ENCODE measurements around the gene WDR72.

The WDR72 gene

DNA sequence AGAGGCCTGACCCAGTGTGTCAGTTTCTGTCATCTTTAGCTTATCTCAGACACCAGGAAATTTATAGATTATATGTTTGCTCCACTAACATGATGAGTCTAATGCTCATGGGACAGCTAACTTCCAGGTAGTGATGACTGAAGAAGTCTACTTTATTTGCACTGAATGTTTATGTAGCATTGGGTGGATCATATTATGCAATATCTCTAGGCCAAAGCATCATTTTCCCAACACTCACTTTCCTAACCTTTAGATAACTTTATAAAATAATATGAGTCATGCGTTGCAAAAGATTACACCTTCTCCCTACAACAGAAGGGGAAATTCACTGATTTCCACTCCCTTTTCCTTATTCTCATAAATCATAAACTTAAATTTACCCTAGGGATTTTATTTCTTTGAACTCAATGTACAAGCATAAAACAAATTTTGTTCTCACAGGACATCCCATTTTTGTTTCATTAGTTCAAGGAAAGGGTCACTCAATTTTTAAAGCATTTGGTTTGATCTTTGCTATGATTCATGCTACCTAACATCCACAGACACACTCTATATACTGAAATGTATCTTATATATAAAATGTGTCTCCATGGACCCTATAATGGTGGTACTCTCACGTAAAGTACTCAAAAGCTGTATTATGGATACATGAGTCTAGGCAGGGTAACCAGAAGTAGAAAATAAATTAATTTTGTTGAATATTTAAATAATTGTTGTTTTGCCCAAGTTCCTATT is 225.2 kb downstream of the WDR72 start:
- no peak for DNase-seq (ENCODE audit: low spot score)

DNA sequence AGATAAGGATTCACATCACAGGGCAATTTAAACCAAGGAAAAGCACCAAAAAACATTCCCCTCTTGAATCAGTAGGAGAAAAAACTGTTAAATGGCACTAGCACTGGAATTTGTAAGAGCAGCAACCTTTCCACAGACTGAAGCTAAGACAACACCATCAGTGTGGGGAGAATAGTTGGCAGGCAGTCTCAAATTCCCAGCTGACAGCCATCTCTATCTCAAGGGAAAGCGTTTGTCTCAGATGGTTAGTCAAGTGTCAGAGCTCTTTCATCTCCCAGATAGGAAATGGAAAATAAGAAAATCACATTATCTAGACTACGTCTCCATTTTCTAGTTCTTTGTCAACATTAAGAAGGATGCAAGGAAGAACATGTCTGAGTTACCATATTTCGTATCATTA is 228.7 kb downstream of the WDR72 start:
- DNase-seq (ENCODE audit: low spot score) = no peak

- no peak for DNase-seq (ENCODE audit: low spot score)
Observed at GRCh38 chr15:53527996-53528395, 231.5 kb downstream of the WDR72 start.

DNA sequence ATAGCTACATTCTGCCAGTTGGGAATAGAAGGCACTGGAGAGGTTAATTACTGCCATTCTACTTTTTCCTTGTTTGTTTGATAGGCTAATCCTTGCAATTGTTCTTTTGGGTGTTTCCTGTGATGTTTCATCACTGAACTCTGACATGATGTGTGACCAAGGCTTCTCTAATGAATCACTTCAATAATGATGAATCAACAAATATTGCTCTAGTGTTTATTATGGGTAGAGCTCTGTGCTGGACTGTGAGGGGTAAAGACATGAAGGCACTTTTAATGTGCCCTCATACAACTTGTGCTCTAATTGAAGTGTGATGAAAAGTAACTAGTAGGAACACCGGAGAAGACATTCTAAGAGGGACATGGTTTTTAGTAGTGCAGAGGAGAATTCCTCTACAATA is 233.6 kb downstream of the WDR72 start:
- peak; percentile 8 for DNase-seq (ENCODE audit: low spot score)

GRCh38 chr15:53522991-53523390 is 236.5 kb downstream of the WDR72 start:
- no peak for DNase-seq (ENCODE audit: low spot score)

- DNase-seq (ENCODE audit: low spot score) = no peak
Observed at GRCh38 chr15:53520996-53521395, 238.5 kb downstream of the WDR72 start.

- no peak for DNase-seq (ENCODE audit: low spot score)
Observed at GRCh38 chr15:53513431-53513830, 246.0 kb downstream of the WDR72 start.

DNA sequence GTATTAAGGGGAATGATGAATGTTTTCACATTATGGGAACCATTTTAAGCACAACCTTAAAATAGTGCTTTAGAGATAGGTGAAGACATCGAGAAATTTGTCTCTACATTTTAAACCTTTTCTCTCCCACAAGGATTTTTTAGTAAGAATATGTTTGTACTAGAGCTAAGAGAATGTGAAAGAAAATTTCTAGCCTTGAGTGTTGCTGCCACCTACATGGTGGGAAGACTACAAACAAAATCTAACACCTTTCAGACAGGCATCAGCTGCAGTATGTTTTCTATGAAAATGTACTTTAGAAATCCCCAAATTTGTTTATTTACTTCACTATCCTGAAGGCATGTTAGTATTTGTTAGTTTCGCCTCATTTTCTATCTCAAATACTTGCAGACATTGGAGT is 247.4 kb downstream of the WDR72 start:
- DNase-seq (ENCODE audit: low spot score) = no peak

GRCh38 chr15:53511175-53511574 is 248.3 kb downstream of the WDR72 start:
- DNase-seq (ENCODE audit: low spot score) = no peak

DNA sequence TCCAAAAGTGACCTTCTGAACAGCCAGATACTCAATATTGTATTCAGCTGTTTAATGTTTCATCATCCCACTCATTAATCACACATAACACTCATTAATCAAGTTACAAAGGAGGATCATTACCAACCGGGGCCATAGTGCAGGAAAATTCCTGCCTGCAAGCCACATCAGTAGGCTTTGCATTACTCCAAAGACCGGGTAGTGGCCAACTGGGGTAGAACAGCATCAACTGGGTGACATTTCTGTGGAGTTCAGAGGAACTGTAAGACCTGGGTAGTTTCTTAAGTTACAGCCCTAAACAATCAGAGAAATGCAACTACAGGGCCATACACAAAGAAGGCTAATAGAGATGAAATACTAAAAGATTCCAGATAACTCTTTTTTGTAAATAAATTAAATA is 253.1 kb downstream of the WDR72 start:
- peak; percentile 11 for DNase-seq (ENCODE audit: low spot score)

DNA sequence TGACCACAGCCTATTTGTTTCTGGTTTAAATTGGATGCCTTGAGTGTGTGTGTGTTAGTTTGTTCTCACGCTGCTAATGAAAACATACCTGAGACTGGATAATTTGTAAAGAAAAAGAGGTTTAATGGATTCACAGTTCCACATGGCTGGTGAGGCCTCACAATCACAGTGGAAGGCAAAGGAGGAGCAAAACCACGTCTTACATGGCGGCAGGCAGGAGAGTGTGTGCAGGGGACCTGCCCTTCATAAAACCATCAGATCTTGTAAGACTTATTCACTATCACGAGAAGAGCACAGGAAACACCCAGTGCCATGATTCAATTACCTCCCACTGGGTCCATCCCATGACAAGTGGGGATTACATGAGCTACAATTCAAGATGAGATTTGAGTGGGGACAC is 260.5 kb downstream of the WDR72 start:
- no peak for DNase-seq (ENCODE audit: low spot score)

DNA sequence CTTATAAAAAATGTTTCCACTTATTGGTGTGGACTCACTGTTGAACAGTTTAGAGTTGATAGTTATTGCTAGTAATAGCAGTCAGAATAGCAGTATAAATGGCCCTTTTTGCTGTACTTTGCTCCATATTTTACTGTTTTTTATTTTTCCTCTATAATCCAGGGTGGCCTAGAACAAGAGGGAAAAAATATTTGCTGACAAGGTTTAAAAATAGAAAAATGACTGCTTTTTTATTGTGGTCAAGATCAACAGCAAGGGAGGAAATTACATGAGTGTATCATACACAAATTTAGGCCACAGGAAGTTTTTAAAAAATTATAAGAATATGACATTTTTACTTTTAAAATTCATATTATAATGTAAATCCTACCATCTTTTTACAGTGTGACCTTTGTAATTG is 269.1 kb downstream of the WDR72 start:
- no peak for DNase-seq (ENCODE audit: low spot score)

DNA sequence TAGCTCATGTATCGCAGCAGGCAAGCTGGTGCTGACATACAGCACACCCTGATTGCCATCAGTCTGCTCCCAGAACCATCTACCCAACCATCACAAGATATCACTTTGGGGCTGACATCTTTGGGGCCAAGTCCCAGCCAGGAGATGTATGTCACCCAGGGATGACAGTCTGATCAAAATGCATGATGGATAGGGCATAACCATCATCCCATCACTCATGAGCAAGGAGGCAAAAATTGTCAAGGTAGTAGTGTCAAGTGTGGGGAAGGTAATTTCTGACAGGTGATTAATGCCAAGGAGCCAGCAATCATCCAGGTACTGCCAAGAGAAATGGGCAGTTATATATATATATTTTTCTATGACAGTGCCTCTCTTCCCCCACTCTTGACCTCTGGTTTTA is 277.4 kb downstream of the WDR72 start:
- no peak for DNase-seq (ENCODE audit: low spot score)

GRCh38 chr15:53477981-53478766 is 281.3 kb downstream of the WDR72 start:
- DNase-seq (ENCODE audit: low spot score) = no peak

DNA sequence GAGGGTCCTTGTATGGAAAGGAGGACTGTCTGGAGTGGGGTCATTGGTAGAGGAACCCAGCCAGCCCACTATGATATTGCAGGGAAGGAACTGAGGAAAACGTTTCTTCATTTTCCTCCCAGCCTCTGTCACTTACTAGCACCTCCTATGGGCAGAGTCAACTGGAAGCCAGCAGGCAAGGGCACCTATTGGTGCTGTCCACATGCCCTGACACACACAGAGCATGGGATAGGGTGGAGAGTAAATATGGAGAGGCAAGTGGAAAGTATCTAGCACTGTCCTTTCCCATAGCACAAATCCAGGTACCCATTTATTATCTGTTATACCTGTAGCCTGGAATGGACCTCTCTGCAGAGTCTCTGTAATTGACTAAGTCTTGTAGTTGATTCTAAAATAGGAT is 285.6 kb downstream of the WDR72 start:
- DNase-seq (ENCODE audit: low spot score) = no peak

GRCh38 chr15:53473435-53473834 is 286.0 kb downstream of the WDR72 start:
- no peak for DNase-seq (ENCODE audit: low spot score)

DNA sequence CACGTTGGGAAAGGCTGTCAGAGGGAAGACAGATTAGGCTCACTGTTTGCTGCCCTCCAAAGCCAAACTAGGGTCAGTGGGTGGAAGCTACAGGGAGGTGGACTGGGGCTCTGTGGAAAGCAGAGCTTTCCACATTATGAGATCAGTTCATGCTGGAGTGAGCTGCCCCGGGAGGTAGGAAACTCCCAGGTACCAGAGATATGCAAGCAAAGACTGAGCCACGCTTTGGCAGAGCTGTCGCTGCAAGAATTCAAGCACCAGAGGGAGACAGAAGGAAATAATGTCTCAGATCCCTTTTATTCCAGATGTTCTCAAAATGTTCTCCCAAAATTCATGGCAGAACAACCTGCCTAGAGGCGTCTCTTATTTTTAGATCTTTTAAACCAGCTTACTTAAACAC is 286.6 kb downstream of the WDR72 start:
- DNase-seq (ENCODE audit: low spot score) = no peak

GRCh38 chr15:53472210-53472609 is 287.3 kb downstream of the WDR72 start:
- DNase-seq (ENCODE audit: low spot score) = no peak

- peak; percentile 18 for DNase-seq (ENCODE audit: low spot score)
Observed at GRCh38 chr15:53470743-53471142, 288.7 kb downstream of the WDR72 start.

DNA sequence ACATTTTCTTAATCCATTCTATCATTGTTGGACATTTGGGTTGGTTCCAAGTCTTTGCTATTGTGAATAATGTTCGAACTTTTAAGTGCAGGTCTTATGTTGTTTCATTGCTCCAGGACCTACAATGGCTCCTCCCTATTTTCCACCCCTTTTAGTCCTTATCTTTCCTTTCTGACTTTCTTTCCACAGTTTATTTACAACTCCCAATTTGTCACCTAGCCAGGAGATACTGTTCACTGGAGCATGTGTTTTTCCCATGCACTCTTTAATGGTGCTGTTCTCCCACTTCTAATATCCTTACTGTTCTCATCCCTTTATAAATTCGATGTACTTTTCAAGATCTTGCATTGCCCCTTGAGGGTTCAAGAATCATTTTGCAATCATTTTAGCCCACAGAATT is 290.0 kb downstream of the WDR72 start:
- DNase-seq (ENCODE audit: low spot score) = no peak

Measured in RKO (cell line).